Natural killer cell (primary cell): Measurements from ENCODE around the gene APOBEC3H. TPM values are rescaled to one million over a fixed set of nuclear protein-coding genes. Genes with fewer than 3 reads are reported as not detected.

Experiments used
- ATAC-seq, 3 donors: fragments of 150-1000 bp in 2 of 3; fragments of 200-7000 bp in 1 of 3; cut with Tn5 transposase; 1 replicate in 1 of 3; 2 replicates in 2 of 3; pipeline ENCODE4 v1.10.0; 2021; ENCODE audit warnings: mild to moderate bottlenecking in 2 of 3, moderate library complexity in 2 of 3
- DNase-seq, 2 donors: peaks; one replicate each; pipeline versions ENCODE4 v3.0.0 to v3.0.0-alpha.2; 2013 to 2021; ENCODE audit warnings: mixed read lengths in 1 of 2
- H3K27ac ChIP-seq: one replicate; pipeline ENCODE4 v1.5.1; 2013; ENCODE audit warnings: mild to moderate bottlenecking, low read length
- H3K27me3 ChIP-seq: one replicate; pipeline ENCODE4 v1.6.1; 2013; ENCODE audit warnings: low read length; ENCODE audit not compliant: control insufficient read depth, insufficient read depth
- H3K36me3 ChIP-seq: one replicate; pipeline ENCODE4 v1.6.1; 2013; ENCODE audit warnings: low read length; ENCODE audit not compliant: control insufficient read depth, insufficient read depth
- H3K4me1 ChIP-seq: one replicate; pipeline ENCODE4 v1.6.1; 2013; ENCODE audit warnings: low read length; ENCODE audit not compliant: control insufficient read depth, insufficient read depth
- H3K4me3 ChIP-seq: one replicate; pipeline ENCODE4 v1.5.1; 2013; ENCODE audit warnings: low read length
- H3K9me3 ChIP-seq: one replicate; pipeline ENCODE4 v1.6.1; 2013; ENCODE audit warnings: low read length; ENCODE audit not compliant: control insufficient read depth, insufficient read depth
- H3K27ac Mint-ChIP-seq, 2 donors: one replicate each; pipeline ENCODE4 v1.8.0; 2022; ENCODE audit warnings: mild to moderate bottlenecking in 2 of 2, mixed read lengths in 2 of 2, moderate library complexity in 1 of 2
- H3K27me3 Mint-ChIP-seq, 2 donors: one replicate each; pipeline ENCODE4 v1.8.0; 2022; ENCODE audit warnings: low read depth in 2 of 2, mixed read lengths in 2 of 2
- H3K36me3 Mint-ChIP-seq: one replicate; pipeline ENCODE4 v1.8.0; 2022; ENCODE audit warnings: mixed read lengths
- H3K4me1 Mint-ChIP-seq, 2 donors: one replicate each; pipeline ENCODE4 v1.8.0; 2022; ENCODE audit warnings: mixed read lengths in 2 of 2
- H3K4me3 Mint-ChIP-seq: one replicate; pipeline ENCODE4 v1.8.0; 2022; ENCODE audit warnings: mild to moderate bottlenecking, moderate library complexity, mixed read lengths
- H3K9me3 Mint-ChIP-seq, 2 donors: one replicate each; pipeline ENCODE4 v1.8.0; 2022; ENCODE audit warnings: mixed read lengths in 2 of 2
- CTCF ChIP-seq: fragments of 200-600 bp; IDR thresholded peaks from one replicate; pipeline ENCODE4 v1.8.0; 2022; ENCODE audit warnings: antibody characterized with exemption
- WGBS: methylation state at CpG from one replicate; pipeline ENCODE4 v1.1.7; 2013; ENCODE audit warnings: missing lambda C conversion rate; ENCODE audit not compliant: insufficient coverage; 5-methylcytosine and 5-hydroxymethylcytosine counted together
- intact Hi-C: fragments of 100-400 bp; cut with micrococcal nuclease; formaldehyde crosslinking; loops from one replicate; pipeline ENCODE4 v1.14.2; 2022
- total RNA-seq, 4 donors: library from RNA; stranded (reverse); fragments of 120-200 nt in 1 of 4; gene quantifications; one replicate each; pipeline versions ENCODE4 v1.2.3 to v1.2.4, GENCODE V29; 2013 to 2022

The APOBEC3H gene
- total RNA-seq, 3 donors from 2014 or later (not counting 1 experiment from before 2014, with no cell fraction given) = 14.1 to 17.0 (median 14.6) TPM

GRCh38 chr22:39128508-39128907, 31.5 kb downstream of the APOBEC3H start:
- intact Hi-C loops = no loop called here
- no peaks in the 10 kb centered on the region for H3K27me3 ChIP-seq
- H3K27ac ChIP-seq = no peak overlapping the region
- no peak overlapping the region for H3K4me3 ChIP-seq
- WGBS = 91% methylated on average over 6 of the region's 6 CpGs
- Mint-ChIP-seq H3K9me3 (no peaks in the 10 kb centered on the region), H3K27ac (peak overlapping the region in 1 of 2 donors; percentile 11), H3K27me3 (no peaks in the 10 kb centered on the region), H3K4me1 (peaks cover 0 to 13% of the 10 kb centered on the region in 2 donors), H3K4me3 (no peak overlapping the region), H3K36me3 (no peaks in the 10 kb centered on the region)
- TF ChIP-seq CTCF = no peak
- DNase-seq (no peak), ATAC-seq (no peak)
- H3K36me3 ChIP-seq = peaks cover 12% of the 10 kb centered on the region
- peaks cover 8% of the 10 kb centered on the region for H3K4me1 ChIP-seq
- no peaks in the 10 kb centered on the region for H3K9me3 ChIP-seq

GRCh38 chr22:39129081-39129480, 32.0 kb downstream of the APOBEC3H start:
- WGBS = 97% methylated on average over 2 of the region's 4 CpGs
- Mint-ChIP-seq H3K27me3 (no peaks in the 10 kb centered on the region), H3K27ac (peak overlapping the region in 1 of 2 donors; percentile 11), H3K4me3 (no peak overlapping the region), H3K4me1 (peaks cover 0 to 13% of the 10 kb centered on the region in 2 donors), H3K9me3 (no peaks in the 10 kb centered on the region), H3K36me3 (no peaks in the 10 kb centered on the region)
- Histone ChIP-seq H3K4me1 (peaks cover 8% of the 10 kb centered on the region), H3K4me3 (no peak overlapping the region), H3K36me3 (peaks cover 13% of the 10 kb centered on the region), H3K27ac (no peak overlapping the region), H3K9me3 (no peaks in the 10 kb centered on the region), H3K27me3 (no peaks in the 10 kb centered on the region)
- DNase-seq (no peak), ATAC-seq (no peak)
- intact Hi-C loops = no loop called here
- TF ChIP-seq CTCF = no peak

- DNase-seq = no peak
- no peak for TF ChIP-seq CTCF
- Mint-ChIP-seq H3K4me1 (peaks cover 0 to 13% of the 10 kb centered on the region in 2 donors), H3K4me3 (no peak overlapping the region), H3K27ac (no peak overlapping the region), H3K9me3 (no peaks in the 10 kb centered on the region), H3K27me3 (no peaks in the 10 kb centered on the region), H3K36me3 (no peaks in the 10 kb centered on the region)
- Histone ChIP-seq H3K27ac (no peak overlapping the region), H3K27me3 (no peaks in the 10 kb centered on the region), H3K36me3 (peaks cover 15% of the 10 kb centered on the region), H3K4me1 (peaks cover 8% of the 10 kb centered on the region), H3K9me3 (no peaks in the 10 kb centered on the region), H3K4me3 (no peak overlapping the region)
- ATAC-seq = no peak
- intact Hi-C loops = no loop called here
- 91% methylated on average over 9 of the region's 9 CpGs for WGBS
These were observed 32.7 kb downstream of the APOBEC3H start for GRCh38 chr22:39129746-39130145.

- peaks cover 15% of the 10 kb centered on the region for H3K36me3 ChIP-seq
- no peak for TF ChIP-seq CTCF
- no peak overlapping the region for H3K27ac ChIP-seq
- no peak overlapping the region for H3K4me3 ChIP-seq
- Mint-ChIP-seq H3K27ac (no peak overlapping the region), H3K36me3 (no peaks in the 10 kb centered on the region), H3K9me3 (no peaks in the 10 kb centered on the region), H3K4me1 (peaks cover 0 to 13% of the 10 kb centered on the region in 2 donors), H3K27me3 (no peaks in the 10 kb centered on the region), H3K4me3 (no peak overlapping the region)
- no peaks in the 10 kb centered on the region for H3K27me3 ChIP-seq
- peaks cover 8% of the 10 kb centered on the region for H3K4me1 ChIP-seq
- DNase-seq (no peak), ATAC-seq (no peak)
- intact Hi-C loops = no loop called here
- no peaks in the 10 kb centered on the region for H3K9me3 ChIP-seq
- 89% methylated on average over 8 of the region's 8 CpGs for WGBS
These were observed 33.2 kb downstream of the APOBEC3H start for GRCh38 chr22:39130152-39130704.
